Activated gamma-delta T cell treated with anti-CD3 and anti-CD28 coated beads, Interleukin-2, amount 50 U/mL, for 16 hours (primary cell): ENCODE data around the gene BMERB1.
A peak's percentile ranks its signal among the peaks of the same experiment; 100 is the strongest.
"Not testable (repeated sequence)": the region's sequence is repeated elsewhere in the genome, so short reads cannot be mapped to it uniquely, and the experiment has no call there.

Experiments
- DNase-seq: peaks from one replicate; pipeline ENCODE4 v3.0.0-alpha.2; 2020; ENCODE audit warnings: low read depth

BMERB1 gene

GRCh38 chr16:15592324-15592723 lies 157.9 kb downstream of the BMERB1 start:
- peak; percentile 25 for DNase-seq

GRCh38 chr16:15593235-15593634 lies 158.8 kb downstream of the BMERB1 start:
- no peak for DNase-seq

- no peak for DNase-seq
Observed at GRCh38 chr16:15594711-15595320, 160.4 kb downstream of the BMERB1 start.

GRCh38 chr16:15597135-15597534 lies 162.7 kb downstream of the BMERB1 start:
- DNase-seq, result no peak

GRCh38 chr16:15597822-15598647 lies 163.6 kb downstream of the BMERB1 start:
- no peak for DNase-seq

GRCh38 chr16:15598648-15599190 lies 164.3 kb downstream of the BMERB1 start:
- no peak for DNase-seq

GRCh38 chr16:15599303-15600070 lies 165.1 kb downstream of the BMERB1 start:
- DNase-seq, result no peak

- no peak for DNase-seq
Observed at GRCh38 chr16:15601212-15601879, 167.0 kb downstream of the BMERB1 start.

GRCh38 chr16:15602285-15603044 lies 168.1 kb downstream of the BMERB1 start:
- DNase-seq, result no peak

- DNase-seq, result no peak
Observed at GRCh38 chr16:15604460-15605440, 170.4 kb downstream of the BMERB1 start.

GRCh38 chr16:15605839-15606517 lies 171.6 kb downstream of the BMERB1 start:
- DNase-seq, result no peak

GRCh38 chr16:15606518-15607220 lies 172.3 kb downstream of the BMERB1 start:
- no peak for DNase-seq

- DNase-seq, result not testable (repeated sequence)
Observed at GRCh38 chr16:15607221-15607699, 172.9 kb downstream of the BMERB1 start.

GRCh38 chr16:15607700-15608396 lies 173.5 kb downstream of the BMERB1 start:
- DNase-seq, result no peak

GRCh38 chr16:15608398-15609285 lies 174.3 kb downstream of the BMERB1 start:
- no peak for DNase-seq

GRCh38 chr16:15609286-15609649 lies 174.9 kb downstream of the BMERB1 start:
- no peak for DNase-seq

- no peak for DNase-seq
Observed at GRCh38 chr16:15610369-15610871, 176.0 kb downstream of the BMERB1 start.
